ENCODE measurements around the gene SPTB. TPM values are rescaled to one million over a fixed set of nuclear protein-coding genes. Genes with fewer than 3 reads are reported as not detected.

SPTB gene
- total RNA-seq, 1 experiment from 2014 or later, result 0.13 TPM

GRCh38 chr14:64860039-64860438, 19.7 kb downstream of the SPTB start:
- no peaks in the 10 kb centered on the region for H3K27me3 ChIP-seq (ENCODE audit: control insufficient read depth, insufficient read depth, low read length)
- H3K4me1 ChIP-seq (ENCODE audit: control insufficient read depth, insufficient read depth, low read length), result no peaks in the 10 kb centered on the region
- intact Hi-C loops (cut with micrococcal nuclease; ENCODE audit: unreplicated experiment) (no loop called here), in situ Hi-C loops (cut with HindIII; ENCODE audit: low pct_unique_long_range_greater_than_20kb, low sequenced_read_pairs) (no loop called here)
- no peak overlapping the region for H3K4me3 ChIP-seq (ENCODE audit: low read depth in 2 of 2, low read length in 2 of 2)
- H3K9me3 ChIP-seq (ENCODE audit: control insufficient read depth, insufficient read depth, low read depth, low read length), result no peaks in the 10 kb centered on the region
- DNase-seq (ENCODE audit: low read depth, low spot score) (no peak), ATAC-seq (no peak)
- CTCF ChIA-PET, result no interaction called here
- no TSS peak for BruUV-seq (replicated peaks)
- POLR2A ChIA-PET, result no interaction called here
- H3K27ac ChIP-seq (ENCODE audit: low read length), result no peak overlapping the region
- H3K36me3 ChIP-seq (ENCODE audit: control insufficient read depth, insufficient read depth, low read length), result no peaks in the 10 kb centered on the region
- TF ChIP-seq SIN3A (IDR thresholded peaks at IDR 0.05; ENCODE audit: borderline replicate concordance, insufficient read depth, low read depth, low read length) (no peak), POLR2AphosphoS5 (IDR thresholded peaks at IDR 0.05; ENCODE audit: low read depth, low read length) (no peak), TCF7L2 (IDR thresholded peaks at IDR 0.05; ENCODE audit: low read depth, low read length) (no peak)
- TF ChIP-seq, protein P1, sequence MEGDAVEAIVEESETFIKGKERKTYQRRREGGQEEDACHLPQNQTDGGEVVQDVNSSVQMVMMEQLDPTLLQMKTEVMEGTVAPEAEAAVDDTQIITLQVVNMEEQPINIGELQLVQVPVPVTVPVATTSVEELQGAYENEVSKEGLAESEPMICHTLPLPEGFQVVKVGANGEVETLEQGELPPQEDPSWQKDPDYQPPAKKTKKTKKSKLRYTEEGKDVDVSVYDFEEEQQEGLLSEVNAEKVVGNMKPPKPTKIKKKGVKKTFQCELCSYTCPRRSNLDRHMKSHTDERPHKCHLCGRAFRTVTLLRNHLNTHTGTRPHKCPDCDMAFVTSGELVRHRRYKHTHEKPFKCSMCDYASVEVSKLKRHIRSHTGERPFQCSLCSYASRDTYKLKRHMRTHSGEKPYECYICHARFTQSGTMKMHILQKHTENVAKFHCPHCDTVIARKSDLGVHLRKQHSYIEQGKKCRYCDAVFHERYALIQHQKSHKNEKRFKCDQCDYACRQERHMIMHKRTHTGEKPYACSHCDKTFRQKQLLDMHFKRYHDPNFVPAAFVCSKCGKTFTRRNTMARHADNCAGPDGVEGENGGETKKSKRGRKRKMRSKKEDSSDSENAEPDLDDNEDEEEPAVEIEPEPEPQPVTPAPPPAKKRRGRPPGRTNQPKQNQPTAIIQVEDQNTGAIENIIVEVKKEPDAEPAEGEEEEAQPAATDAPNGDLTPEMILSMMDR (IDR thresholded peaks at IDR 0.05), result no peak
- TF ChIP-seq, protein P2, sequence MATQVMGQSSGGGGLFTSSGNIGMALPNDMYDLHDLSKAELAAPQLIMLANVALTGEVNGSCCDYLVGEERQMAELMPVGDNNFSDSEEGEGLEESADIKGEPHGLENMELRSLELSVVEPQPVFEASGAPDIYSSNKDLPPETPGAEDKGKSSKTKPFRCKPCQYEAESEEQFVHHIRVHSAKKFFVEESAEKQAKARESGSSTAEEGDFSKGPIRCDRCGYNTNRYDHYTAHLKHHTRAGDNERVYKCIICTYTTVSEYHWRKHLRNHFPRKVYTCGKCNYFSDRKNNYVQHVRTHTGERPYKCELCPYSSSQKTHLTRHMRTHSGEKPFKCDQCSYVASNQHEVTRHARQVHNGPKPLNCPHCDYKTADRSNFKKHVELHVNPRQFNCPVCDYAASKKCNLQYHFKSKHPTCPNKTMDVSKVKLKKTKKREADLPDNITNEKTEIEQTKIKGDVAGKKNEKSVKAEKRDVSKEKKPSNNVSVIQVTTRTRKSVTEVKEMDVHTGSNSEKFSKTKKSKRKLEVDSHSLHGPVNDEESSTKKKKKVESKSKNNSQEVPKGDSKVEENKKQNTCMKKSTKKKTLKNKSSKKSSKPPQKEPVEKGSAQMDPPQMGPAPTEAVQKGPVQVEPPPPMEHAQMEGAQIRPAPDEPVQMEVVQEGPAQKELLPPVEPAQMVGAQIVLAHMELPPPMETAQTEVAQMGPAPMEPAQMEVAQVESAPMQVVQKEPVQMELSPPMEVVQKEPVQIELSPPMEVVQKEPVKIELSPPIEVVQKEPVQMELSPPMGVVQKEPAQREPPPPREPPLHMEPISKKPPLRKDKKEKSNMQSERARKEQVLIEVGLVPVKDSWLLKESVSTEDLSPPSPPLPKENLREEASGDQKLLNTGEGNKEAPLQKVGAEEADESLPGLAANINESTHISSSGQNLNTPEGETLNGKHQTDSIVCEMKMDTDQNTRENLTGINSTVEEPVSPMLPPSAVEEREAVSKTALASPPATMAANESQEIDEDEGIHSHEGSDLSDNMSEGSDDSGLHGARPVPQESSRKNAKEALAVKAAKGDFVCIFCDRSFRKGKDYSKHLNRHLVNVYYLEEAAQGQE (IDR thresholded peaks at IDR 0.05; ENCODE audit: insufficient read depth in 1 of 2, low read depth in 2 of 2, low read length in 1 of 2), result no peak

DNA sequence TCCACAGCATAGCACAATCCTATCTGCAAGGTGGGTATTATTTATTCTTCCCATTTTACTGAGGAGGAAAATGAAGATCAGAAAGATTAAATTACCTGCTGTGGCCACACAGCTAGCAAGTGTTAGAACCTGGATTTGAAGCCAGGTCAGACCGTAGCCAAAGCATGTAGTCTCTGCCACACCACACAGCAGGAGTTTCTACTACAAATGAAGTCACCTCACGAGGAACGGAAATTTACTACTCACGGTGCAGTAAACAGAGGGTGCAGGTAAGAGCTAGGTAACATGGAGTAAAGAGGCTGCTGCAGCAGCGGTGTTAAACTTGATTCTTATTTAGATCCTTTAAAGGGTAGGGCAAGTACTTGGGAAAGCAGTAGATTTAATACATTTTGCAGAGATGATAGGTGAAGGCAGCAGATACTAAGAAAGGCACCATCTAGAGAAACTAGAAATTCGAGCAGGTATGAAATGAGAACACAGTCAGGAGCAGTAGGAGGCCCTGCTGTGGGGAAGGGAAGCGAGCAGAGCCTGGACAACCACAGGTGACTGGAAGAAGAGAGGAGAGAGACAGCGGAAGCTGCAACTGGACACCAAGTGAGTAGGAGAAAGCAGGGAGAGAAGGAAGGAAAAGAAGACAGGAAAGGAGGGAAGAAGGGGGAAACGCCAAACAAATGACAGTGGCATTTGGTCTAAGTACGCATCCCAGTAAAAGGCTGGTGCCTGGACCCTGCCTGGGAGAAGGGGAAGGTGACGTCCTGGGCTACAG, 21.5 kb downstream of the SPTB start:
- ChIA-PET POLR2A (no interaction called here), CTCF (interaction anchor here (0.9 kb wide), 1 partner anchor 26 kb away, joined by 5 read pairs; no protein-coding TSS in a partner anchor)
- no peaks in the 10 kb centered on the region for H3K27me3 ChIP-seq (ENCODE audit: control insufficient read depth, insufficient read depth, low read length)
- H3K9me3 ChIP-seq (ENCODE audit: control insufficient read depth, insufficient read depth, low read depth, low read length), result no peaks in the 10 kb centered on the region
- no TSS peak for BruUV-seq (replicated peaks)
- H3K36me3 ChIP-seq (ENCODE audit: control insufficient read depth, insufficient read depth, low read length), result no peaks in the 10 kb centered on the region
- no peak for DNase-seq (ENCODE audit: low read depth, low spot score)
- TF ChIP-seq SIN3A (IDR thresholded peaks at IDR 0.05; ENCODE audit: borderline replicate concordance, insufficient read depth, low read depth, low read length) (no peak), POLR2AphosphoS5 (IDR thresholded peaks at IDR 0.05; ENCODE audit: low read depth, low read length) (no peak), TCF7L2 (IDR thresholded peaks at IDR 0.05; ENCODE audit: low read depth, low read length) (no peak)
- TF ChIP-seq, protein P1 (IDR thresholded peaks at IDR 0.05), result no peak
- TF ChIP-seq, protein P2 (IDR thresholded peaks at IDR 0.05; ENCODE audit: insufficient read depth in 1 of 2, low read depth in 2 of 2, low read length in 1 of 2), result no peak
- intact Hi-C loops (cut with micrococcal nuclease; ENCODE audit: unreplicated experiment) (no loop called here), in situ Hi-C loops (cut with HindIII; ENCODE audit: low pct_unique_long_range_greater_than_20kb, low sequenced_read_pairs) (no loop called here)
- no peak for ATAC-seq
- H3K4me3 ChIP-seq (ENCODE audit: low read depth in 2 of 2, low read length in 2 of 2), result no peak overlapping the region
- no peak overlapping the region for H3K27ac ChIP-seq (ENCODE audit: low read length)
- H3K4me1 ChIP-seq (ENCODE audit: control insufficient read depth, insufficient read depth, low read length), result no peaks in the 10 kb centered on the region
